Testis (tissue), 2 donors: ENCODE results near the gene ANO1.

ENCODE experiments used
- CTCF ChIP-seq, 3 experiments: fragments of 450-650 bp in 2 of 3; fragments of 200-600 bp in 1 of 3; sonication (generic) in 1 of 3; IDR thresholded peaks; one replicate each; pipeline ENCODE4 v1.5.1; 2016 to 2019; ENCODE audit warnings: antibody characterized with exemption in 3 of 3, mild to moderate bottlenecking in 2 of 3, moderate library complexity in 1 of 3
- POLR2A ChIP-seq: fragments of 450-650 bp; IDR thresholded peaks from one replicate; pipeline ENCODE4 v1.6.1; 2017; ENCODE audit warnings: antibody characterized with exemption, mild to moderate bottlenecking, moderate library complexity

GRCh38 chr11:70091638-70092037, 13.5 kb downstream of the ANO1 start:
- no peak for TF ChIP-seq CTCF (IDR thresholded peaks at IDR 0.05)
- TF ChIP-seq POLR2A = no peak
